Muscle layer of duodenum (tissue), 2 donors: ENCODE data around the gene YTHDC2.
"Not testable (repeated sequence)": the region's sequence is repeated elsewhere in the genome, so short reads cannot be mapped to it uniquely, and the experiment has no call there.

ENCODE experiments used
- H3K27ac ChIP-seq: one replicate; pipeline ENCODE4 v1.7.0; 2013; ENCODE audit warnings: mild to moderate bottlenecking, low read length
- H3K27me3 ChIP-seq: one replicate; pipeline ENCODE4 v1.7.0; 2013; ENCODE audit warnings: low read depth, mild to moderate bottlenecking, control low read depth, low read length
- H3K36me3 ChIP-seq, 2 donors: one replicate each; pipeline ENCODE4 v1.7.0; 2013; ENCODE audit warnings: low read length in 2 of 2, control low read depth in 1 of 2, mild to moderate bottlenecking in 1 of 2; ENCODE audit not compliant: insufficient read depth in 2 of 2, control insufficient read depth in 1 of 2
- H3K4me1 ChIP-seq, 2 donors: one replicate each; pipeline ENCODE4 v1.7.0; 2013; ENCODE audit warnings: low read length in 2 of 2, mild to moderate bottlenecking in 2 of 2, control low read depth in 1 of 2, moderate library complexity in 1 of 2; ENCODE audit not compliant: insufficient read depth in 2 of 2, control insufficient read depth in 1 of 2
- H3K4me3 ChIP-seq, 2 donors: one replicate each; pipeline ENCODE4 v1.7.0; 2013; ENCODE audit warnings: low read length in 2 of 2, low read depth in 1 of 2, mild to moderate bottlenecking in 1 of 2
- H3K9me3 ChIP-seq, 2 donors: one replicate each; pipeline ENCODE4 v1.7.0; 2013; ENCODE audit warnings: low read length in 2 of 2, control low read depth in 1 of 2, mild to moderate bottlenecking in 1 of 2; ENCODE audit not compliant: control insufficient read depth in 1 of 2
- donor health status: healthy.

The YTHDC2 gene

DNA sequence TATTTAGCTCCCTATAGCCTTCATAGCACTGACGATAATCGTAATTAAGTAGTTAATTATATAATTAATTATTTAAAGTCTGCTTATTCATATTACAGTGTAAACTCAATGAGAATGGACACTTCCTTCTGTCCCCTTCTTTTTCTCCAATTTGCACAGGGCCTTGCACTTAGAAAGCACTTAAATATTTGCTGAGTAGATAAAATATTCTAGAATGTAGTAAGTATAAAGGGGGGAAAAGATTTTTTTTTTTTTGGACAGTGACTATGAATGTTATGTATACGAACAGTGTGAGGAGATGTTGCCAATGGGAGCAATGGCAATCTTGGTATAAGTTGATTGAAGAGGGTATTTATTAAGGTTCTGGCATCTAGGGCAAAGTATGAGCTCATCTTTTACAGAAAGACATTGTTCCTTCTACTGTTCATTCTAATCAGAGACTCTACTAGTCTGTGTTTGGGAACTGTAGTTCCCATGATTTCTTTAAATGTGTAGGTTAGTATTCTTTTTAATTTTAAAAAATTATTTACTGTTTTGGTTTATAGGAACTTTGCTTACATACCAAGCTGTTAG lies 49.4 kb downstream of the YTHDC2 start:
- H3K36me3 ChIP-seq, result peaks cover 20 to 45% of the 10 kb centered on the region in 2 donors
- no peaks in the 10 kb centered on the region for H3K4me1 ChIP-seq

DNA sequence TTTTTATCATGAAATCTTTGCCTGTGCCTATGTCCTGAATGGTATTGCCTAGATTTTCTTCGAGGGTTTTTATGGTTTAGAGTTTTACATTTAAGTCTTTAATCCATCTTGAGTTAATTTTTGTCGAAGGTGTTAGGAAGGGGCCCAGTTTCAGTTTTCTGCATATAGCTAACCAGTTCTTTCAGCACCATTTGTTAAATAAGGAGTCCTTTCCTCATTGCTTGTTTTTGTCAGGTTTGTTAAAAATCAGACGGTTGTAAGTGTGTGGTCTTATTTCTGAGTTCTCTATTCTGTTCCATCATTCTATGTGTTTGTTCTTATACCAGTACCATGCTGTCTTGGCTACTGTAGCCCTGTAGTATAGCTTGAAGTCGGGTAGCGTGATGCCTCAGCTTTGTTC lies 55.9 kb downstream of the YTHDC2 start:
- H3K36me3 ChIP-seq, result peaks cover 14 to 57% of the 10 kb centered on the region in 2 donors
- peaks cover 0 to 4% of the 10 kb centered on the region in 2 donors for H3K9me3 ChIP-seq
- H3K4me3 ChIP-seq, result no peak overlapping the region
- H3K27me3 ChIP-seq, result no peaks in the 10 kb centered on the region
- no peaks in the 10 kb centered on the region for H3K4me1 ChIP-seq
- no peak overlapping the region for H3K27ac ChIP-seq

More for the DNA sequence above, 49.4 kb downstream of the YTHDC2 start:
- H3K9me3 ChIP-seq, result no peaks in the 10 kb centered on the region
- no peaks in the 10 kb centered on the region for H3K27me3 ChIP-seq
- no peak overlapping the region for H3K4me3 ChIP-seq
- no peak overlapping the region for H3K27ac ChIP-seq

DNA sequence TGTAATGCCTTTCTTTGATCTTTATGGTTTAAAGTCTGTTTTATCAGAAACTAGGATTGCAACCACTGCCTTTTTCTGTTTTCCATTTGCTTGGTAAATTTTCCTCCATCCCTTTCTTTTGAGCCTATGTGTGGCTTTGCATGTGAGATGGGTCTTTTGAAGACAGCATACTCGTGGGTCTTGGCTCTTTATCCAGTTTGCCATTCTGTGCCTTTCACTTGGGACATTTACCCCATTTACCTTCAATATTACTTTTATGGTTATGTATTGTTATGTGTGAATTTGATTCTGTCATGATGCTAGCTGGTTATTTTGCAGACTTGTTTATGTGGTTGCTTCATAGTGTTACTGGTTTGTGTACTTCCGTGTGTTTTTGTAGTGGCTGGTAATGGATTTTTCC lies 59.2 kb downstream of the YTHDC2 start:
- Histone ChIP-seq H3K27me3 (no peaks in the 10 kb centered on the region), H3K9me3 (peaks cover 0 to 4% of the 10 kb centered on the region in 2 donors), H3K4me1 (no peaks in the 10 kb centered on the region), H3K27ac (no peak overlapping the region), H3K36me3 (peaks cover 11 to 45% of the 10 kb centered on the region in 2 donors), H3K4me3 (no peak overlapping the region)

DNA sequence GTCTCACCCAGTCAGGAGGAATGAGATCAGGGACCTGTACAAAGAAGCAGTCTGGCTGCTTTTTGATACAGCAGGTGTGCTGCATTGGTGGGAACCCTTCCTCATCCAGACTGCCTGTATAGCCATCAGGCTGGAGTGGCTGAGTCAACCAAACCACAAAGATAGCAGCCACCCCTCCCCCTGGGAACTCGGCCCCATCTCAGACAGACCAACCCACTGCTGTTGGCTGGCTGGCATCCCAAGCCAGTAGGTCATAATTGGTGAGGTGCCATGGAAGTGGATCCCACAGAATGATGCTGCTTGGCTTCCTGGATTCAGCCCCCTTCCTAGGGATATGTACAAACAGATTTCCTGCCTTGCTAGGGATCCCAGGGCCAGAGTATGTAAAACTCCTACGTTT lies 60.9 kb downstream of the YTHDC2 start:
- Histone ChIP-seq H3K36me3 (peaks cover 11 to 33% of the 10 kb centered on the region in 2 donors), H3K27me3 (no peaks in the 10 kb centered on the region), H3K4me3 (no peak overlapping the region), H3K9me3 (peaks cover 0 to 4% of the 10 kb centered on the region in 2 donors), H3K4me1 (no peaks in the 10 kb centered on the region), H3K27ac (no peak overlapping the region)

DNA sequence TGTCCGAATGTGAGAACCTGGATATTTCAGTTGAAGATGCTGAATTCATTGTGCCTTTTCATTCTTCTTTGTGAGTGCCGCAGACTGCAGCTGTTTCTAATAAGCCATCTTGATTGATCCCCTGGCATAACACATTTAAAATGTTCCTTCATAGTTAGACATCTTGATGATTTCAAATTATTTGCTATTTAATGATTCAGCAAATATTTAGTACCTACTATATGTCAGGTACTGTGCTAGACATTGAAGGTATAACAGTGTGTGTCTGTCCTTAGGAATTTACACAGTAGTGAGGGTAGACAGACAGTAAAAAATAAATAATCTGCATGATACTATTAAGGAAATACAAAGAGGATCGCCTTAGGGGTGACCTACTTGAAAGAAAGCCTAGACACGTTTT lies 61.6 kb downstream of the YTHDC2 start:
- Histone ChIP-seq H3K4me1 (no peaks in the 10 kb centered on the region), H3K9me3 (peaks cover 0 to 4% of the 10 kb centered on the region in 2 donors), H3K27ac (no peak overlapping the region), H3K27me3 (no peaks in the 10 kb centered on the region), H3K4me3 (no peak overlapping the region), H3K36me3 (peaks cover 12 to 33% of the 10 kb centered on the region in 2 donors)

DNA sequence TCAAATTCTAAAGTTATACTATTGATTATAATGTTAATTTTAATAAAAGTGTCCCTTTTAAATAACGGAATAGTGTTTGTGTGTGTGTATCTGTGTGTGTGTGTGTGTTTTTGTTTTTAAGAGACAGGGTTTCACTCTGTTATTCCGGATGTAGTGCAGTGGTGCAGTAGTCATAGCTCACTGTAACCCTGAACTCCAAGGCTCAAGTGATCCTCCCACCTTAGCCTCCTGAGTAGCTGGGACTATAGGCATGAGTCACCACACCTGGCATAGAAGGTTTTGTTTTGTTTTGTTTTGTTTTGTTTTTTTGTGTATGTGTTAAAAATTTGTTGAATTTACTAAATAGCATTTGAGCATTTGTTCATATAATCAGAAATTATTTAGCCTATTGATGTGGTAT lies 64.6 kb downstream of the YTHDC2 start:
- Histone ChIP-seq H3K4me1 (no peaks in the 10 kb centered on the region), H3K4me3 (no peak overlapping the region), H3K27ac (no peak overlapping the region), H3K36me3 (peaks cover 22 to 23% of the 10 kb centered on the region in 2 donors), H3K27me3 (no peaks in the 10 kb centered on the region), H3K9me3 (no peaks in the 10 kb centered on the region)

DNA sequence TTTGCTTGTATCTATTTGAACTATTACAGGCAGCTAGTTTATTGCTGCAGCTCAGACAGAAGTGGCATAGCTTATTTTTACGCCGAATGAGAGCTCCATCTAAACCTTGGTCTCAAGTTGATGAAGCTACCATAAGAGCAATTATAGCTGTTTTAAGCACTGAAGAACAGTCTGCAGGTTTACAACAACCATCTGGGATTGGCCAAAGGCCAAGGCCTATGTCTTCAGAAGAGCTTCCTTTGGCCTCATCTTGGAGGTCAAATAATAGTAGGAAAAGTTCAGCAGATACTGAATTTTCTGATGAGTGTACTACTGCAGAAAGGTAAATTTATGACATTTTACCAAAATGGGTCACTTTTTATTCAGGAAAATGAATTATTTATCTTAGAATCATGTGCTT lies 67.9 kb downstream of the YTHDC2 start:
- Histone ChIP-seq H3K4me3 (no peak overlapping the region), H3K9me3 (no peaks in the 10 kb centered on the region), H3K36me3 (peaks cover 6 to 21% of the 10 kb centered on the region in 2 donors), H3K27me3 (no peaks in the 10 kb centered on the region), H3K4me1 (no peaks in the 10 kb centered on the region), H3K27ac (no peak overlapping the region)

DNA sequence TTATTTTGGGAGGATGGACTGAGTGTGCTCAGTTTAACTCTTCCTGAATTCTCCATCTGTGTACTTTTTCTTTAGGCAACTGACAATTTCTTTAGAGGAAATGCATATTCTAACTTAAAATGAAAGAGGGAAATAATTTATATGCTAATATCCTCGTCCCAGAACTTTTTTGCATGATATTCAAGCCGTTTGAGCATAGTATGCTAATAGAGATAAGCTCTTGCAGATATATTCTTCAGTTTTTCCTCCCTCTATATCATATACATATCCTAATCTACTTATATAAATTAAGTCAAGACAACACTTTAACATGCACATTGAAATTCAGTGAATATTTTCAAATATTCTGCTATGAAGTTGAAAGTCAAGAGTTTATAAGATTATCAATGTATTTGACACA lies 84.7 kb downstream of the YTHDC2 start:
- Histone ChIP-seq H3K4me1 (no peaks in the 10 kb centered on the region), H3K27ac (no peak overlapping the region), H3K36me3 (peaks cover 2 to 14% of the 10 kb centered on the region in 2 donors), H3K4me3 (no peak overlapping the region), H3K9me3 (no peaks in the 10 kb centered on the region), H3K27me3 (no peaks in the 10 kb centered on the region)

DNA sequence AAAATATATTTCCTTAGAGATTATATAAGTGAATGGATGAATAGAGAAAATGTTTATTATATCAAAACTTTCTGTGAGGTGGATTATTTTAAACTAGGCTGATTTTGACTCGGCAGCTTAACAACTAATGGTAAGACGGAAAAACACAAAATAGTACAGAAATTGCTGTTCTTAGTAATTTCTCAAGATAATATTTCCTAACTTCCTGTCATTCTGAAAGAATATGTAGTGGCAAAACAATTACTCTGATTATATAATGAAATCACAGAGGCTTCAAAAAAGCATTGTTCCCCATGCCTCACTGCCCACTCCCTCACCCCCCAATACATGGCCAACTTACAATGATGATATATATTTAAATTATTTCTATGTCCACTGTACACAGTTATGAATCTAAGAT lies 85.4 kb downstream of the YTHDC2 start:
- Histone ChIP-seq H3K4me3 (no peak overlapping the region), H3K9me3 (no peaks in the 10 kb centered on the region), H3K4me1 (no peaks in the 10 kb centered on the region), H3K36me3 (peaks cover 0 to 7% of the 10 kb centered on the region in 2 donors), H3K27me3 (no peaks in the 10 kb centered on the region), H3K27ac (no peak overlapping the region)

DNA sequence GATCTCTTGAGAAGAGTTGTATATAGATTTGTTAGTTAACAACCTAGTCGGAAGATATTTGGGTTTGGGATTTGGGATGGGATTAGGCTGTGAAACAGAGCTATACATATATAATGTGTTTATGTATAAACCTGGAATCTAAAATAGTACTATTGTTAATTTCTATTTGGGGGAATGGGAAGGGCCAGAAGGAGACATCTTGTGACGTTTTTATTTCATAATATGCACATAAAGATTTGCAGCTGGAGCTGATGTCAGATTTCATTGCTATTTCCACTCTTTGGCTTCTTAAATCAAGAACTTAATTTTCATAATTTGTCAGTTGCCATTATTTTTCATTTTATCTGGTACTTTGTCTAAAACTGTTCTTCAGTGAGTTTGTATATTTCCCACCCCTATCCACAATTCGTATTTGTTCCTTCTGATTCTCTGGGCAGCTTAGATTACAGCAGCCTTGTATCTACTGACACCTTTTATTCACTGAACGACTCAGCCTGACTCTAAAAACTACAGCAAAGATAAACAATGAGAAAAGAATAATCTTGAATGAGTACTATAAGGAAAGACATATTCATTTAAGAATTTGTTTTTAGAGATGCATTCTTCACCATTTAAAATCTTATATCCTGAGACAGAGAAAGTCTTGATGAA lies 86.9 kb downstream of the YTHDC2 start:
- Histone ChIP-seq H3K36me3 (no peaks in the 10 kb centered on the region), H3K9me3 (no peaks in the 10 kb centered on the region), H3K27me3 (no peaks in the 10 kb centered on the region), H3K4me3 (no peak overlapping the region), H3K4me1 (no peaks in the 10 kb centered on the region), H3K27ac (no peak overlapping the region)

DNA sequence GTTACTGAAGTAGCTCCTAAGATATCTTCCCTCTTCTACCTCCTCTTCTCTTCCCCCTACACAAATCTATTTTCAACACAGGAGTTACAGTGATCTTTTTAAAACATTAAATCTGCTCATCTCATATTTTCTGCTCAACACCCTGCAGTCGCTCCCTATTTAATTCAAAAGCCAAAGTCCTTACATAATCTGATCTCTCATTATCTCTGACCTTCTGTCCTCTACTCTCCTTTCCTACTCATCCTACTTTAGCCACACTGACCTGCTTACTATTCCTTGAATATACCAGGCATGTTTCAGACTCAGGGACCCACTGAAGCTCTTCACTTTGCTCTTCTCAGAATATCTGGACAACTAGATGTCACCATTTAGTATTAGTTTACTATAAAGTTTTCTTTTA lies 87.9 kb downstream of the YTHDC2 start:
- Histone ChIP-seq H3K27ac (no peak overlapping the region), H3K9me3 (no peaks in the 10 kb centered on the region), H3K4me3 (no peak overlapping the region), H3K27me3 (no peaks in the 10 kb centered on the region), H3K36me3 (no peaks in the 10 kb centered on the region), H3K4me1 (no peaks in the 10 kb centered on the region)

DNA sequence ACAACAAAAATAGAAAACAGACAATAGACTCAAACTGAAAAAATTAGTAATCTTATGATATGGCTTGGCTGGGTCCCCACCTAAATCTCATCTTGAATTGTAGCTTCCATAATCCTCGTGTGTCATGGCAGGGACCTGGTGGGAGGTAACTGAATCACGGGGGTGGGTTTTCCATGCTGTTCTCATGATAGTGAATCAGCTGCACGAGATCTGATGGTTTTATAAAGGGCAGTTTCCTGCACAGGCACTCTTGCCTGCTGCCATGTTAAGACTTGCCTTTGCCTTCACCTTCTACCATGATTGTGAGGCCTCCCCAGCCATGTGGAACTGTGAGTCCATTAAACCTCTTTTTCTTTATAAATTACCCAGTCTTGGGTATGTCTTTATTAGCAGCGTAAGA lies 89.8 kb downstream of the YTHDC2 start:
- H3K4me1 ChIP-seq, H3K4me3 ChIP-seq: not testable (repeated sequence)

More for the DNA sequence above, 89.8 kb downstream of the YTHDC2 start:
- H3K9me3 ChIP-seq, H3K36me3 ChIP-seq, H3K27ac ChIP-seq, H3K27me3 ChIP-seq: not testable (repeated sequence)
